K562 (cell line): Measurements from ENCODE around the gene ADAMTS14. TPM values are rescaled to one million over a fixed set of nuclear protein-coding genes. Genes with fewer than 3 reads are reported as not detected.
A peak's percentile ranks its signal among the peaks of the same experiment; 100 is the strongest.

Experiments
- BMI1 ChIP-seq: fragments of 150-350 bp; IDR thresholded peaks from 2 replicates; pipeline ENCODE4 v1.6.1; 2014; ENCODE audit warnings: low read length
- DNMT1 ChIP-seq: fragments of 450-650 bp; IDR thresholded peaks from 2 replicates; pipeline ENCODE4 v1.6.1; 2016; ENCODE audit warnings: antibody characterized with exemption, mild to moderate bottlenecking
- HOMEZ ChIP-seq: fragments of 250-450 bp; sonication (Bioruptor Pico); IDR thresholded peaks from 2 replicates; pipeline ENCODE4 v1.4.0; 2020; ENCODE audit warnings: mild to moderate bottlenecking, moderate library complexity
- KHSRP ChIP-seq: fragments of 450-650 bp; IDR thresholded peaks from 2 replicates; pipeline ENCODE4 v1.6.1; 2017
- LCOR ChIP-seq: sonication (generic); formaldehyde crosslinking; IDR thresholded peaks from 2 replicates; pipeline ENCODE4 v1.8.0; 2022; ENCODE audit warnings: mild to moderate bottlenecking, missing genetic modification reagents
- TOE1 ChIP-seq, 2 experiments: fragments of 450-650 bp in 1 of 2; sonication (generic) in 1 of 2; formaldehyde crosslinking in 1 of 2; IDR thresholded peaks; 2 replicates each; pipeline versions ENCODE4 v1.7.1 to v1.8.0; 2016 to 2022; ENCODE audit warnings: borderline replicate concordance in 2 of 2, mild to moderate bottlenecking in 2 of 2, antibody characterized with exemption in 1 of 2, inconsistent platforms in 1 of 2, low read depth in 1 of 2, missing genetic modification reagents in 1 of 2, moderate library complexity in 1 of 2
- ZBTB9 ChIP-seq: fragments of 450-650 bp; formaldehyde crosslinking; IDR thresholded peaks from 2 replicates; pipeline ENCODE4 v1.4.0; 2020; ENCODE audit warnings: mild to moderate bottlenecking, moderate library complexity
- ZNF217 ChIP-seq: sonication (generic); formaldehyde crosslinking; IDR thresholded peaks from 2 replicates; pipeline ENCODE4 v1.8.0; 2022; ENCODE audit warnings: mild to moderate bottlenecking, missing genetic modification reagents
- ZNF407 ChIP-seq: fragments of 450-650 bp; IDR thresholded peaks from 2 replicates; pipeline ENCODE4 v1.6.1; 2016; ENCODE audit warnings: low read depth
- ZNF79 ChIP-seq: fragments of 250-450 bp; sonication (Bioruptor Pico); IDR thresholded peaks from 2 replicates; pipeline ENCODE4 v1.4.0; 2020; ENCODE audit warnings: low read depth, mild to moderate bottlenecking, moderate library complexity
- polyA plus RNA-seq, 8 experiments: library from polyadenylated mRNA; depleted of rRNA in 4 of 8; stranded (reverse) in 5 of 8; unstranded in 3 of 8; fragments of >200 nt; fragmentation: Nextera tagmentation in 2 of 8; fragmentation: Illumina TruSeq in 1 of 8; extraction: Ambion mirVana in 2 of 8; extraction: Trizol in 1 of 8; gene quantifications; 2 replicates each; pipeline versions ENCODE4 v1.2.1 to v1.2.3, GENCODE V29; 2011 to 2014; ENCODE audit warnings: inconsistent platforms in 1 of 8, missing spikeins in 1 of 8
- total RNA-seq, 7 experiments: library from RNA; depleted of rRNA in 6 of 7; stranded (reverse); fragments of >200 nt in 6 of 7; fragmentation: Illumina TruSeq in 2 of 7; extraction: Trizol in 2 of 7; gene quantifications; 2 replicates each; pipeline versions ENCODE4 v1.2.1 to v1.2.3, GENCODE V29; 2011 to 2021; ENCODE audit warnings: low replicate concordance in 1 of 7
- TF ChIP-seq, protein P1 (sequence below): fragments of 450-650 bp; IDR thresholded peaks from 2 replicates; pipeline ENCODE4 v1.6.1; 2016; ENCODE audit warnings: missing biosample characterization, missing genetic modification characterization

ADAMTS14 gene
- total and polyA plus RNA-seq, 9 of the 15 experiments (the other 6 are each of a cell fraction or from before 2014, with no cell fraction given): 0.04 to 37.4 (median 15.9) TPM

DNA sequence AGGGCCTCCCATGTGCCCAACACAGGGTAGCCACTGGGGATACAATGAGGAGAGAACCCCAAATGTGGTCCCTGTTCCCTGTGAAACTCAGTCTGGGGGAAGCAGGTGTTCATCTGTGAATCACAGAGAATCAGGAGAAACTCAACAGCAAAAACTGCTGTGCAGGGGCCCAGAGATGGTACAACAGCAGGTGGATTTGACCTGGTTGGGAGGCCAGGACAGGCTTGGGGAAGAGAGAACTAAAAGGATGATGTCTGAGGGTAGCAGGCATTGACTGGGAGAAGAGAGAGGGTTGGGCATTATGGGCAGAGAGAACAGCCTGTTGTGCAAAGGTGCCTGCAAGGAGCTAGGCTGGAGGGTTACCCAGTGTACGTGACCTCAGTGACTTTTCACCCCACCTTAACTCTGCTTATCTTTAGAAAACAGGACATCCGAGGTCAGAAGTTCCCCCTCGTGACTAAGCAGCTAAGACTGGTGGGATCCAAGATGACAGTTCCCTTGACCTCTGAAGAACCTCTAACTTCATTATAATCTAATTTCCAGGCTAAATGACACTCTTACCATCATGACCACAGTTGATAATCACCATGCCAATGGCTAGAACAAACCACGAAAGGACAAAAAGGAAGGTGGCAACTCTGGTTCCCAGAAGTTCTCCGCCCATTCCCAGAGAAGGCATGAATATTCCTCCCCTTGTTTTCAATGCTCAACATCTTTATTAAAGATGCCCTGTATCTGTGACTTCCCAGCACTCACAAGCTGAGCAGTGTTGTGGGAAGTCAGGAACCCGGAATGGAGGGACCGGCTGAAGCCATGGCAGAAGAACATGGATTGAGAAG, 5.1 kb upstream of the ADAMTS14 start (continued):
- TF ChIP-seq ZNF407: no peak
- TF ChIP-seq ZNF217: no peak
- 0 out of 2 replicates have a peak, but pooled peaks have one; percentile 61 for TF ChIP-seq BMI1
- TF ChIP-seq ZNF79 (CRISPR knock-in tag): peak; percentile 78
- TF ChIP-seq KHSRP: peak; percentile 73
- TF ChIP-seq LCOR (CRISPR knock-in tag): peak; percentile 86; the same call in 1 of the 2 replicates
- TF ChIP-seq ZBTB9 (CRISPR knock-in tag): peak; percentile 92; the same call in 1 of the 2 replicates
- TF ChIP-seq DNMT1: peak; percentile 77
- peak; percentile 96 for TF ChIP-seq TOE1 (IDR thresholded peaks at IDR 0.05; ENCODE audit: borderline replicate concordance)
- TF ChIP-seq TOE1 (CRISPR knock-in tag; IDR thresholded peaks at IDR 0.05; ENCODE audit: borderline replicate concordance, low read depth): no peak
- TF ChIP-seq, protein P1, sequence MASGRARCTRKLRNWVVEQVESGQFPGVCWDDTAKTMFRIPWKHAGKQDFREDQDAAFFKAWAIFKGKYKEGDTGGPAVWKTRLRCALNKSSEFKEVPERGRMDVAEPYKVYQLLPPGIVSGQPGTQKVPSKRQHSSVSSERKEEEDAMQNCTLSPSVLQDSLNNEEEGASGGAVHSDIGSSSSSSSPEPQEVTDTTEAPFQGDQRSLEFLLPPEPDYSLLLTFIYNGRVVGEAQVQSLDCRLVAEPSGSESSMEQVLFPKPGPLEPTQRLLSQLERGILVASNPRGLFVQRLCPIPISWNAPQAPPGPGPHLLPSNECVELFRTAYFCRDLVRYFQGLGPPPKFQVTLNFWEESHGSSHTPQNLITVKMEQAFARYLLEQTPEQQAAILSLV: peak; percentile 83
- TF ChIP-seq HOMEZ: 0 out of 2 replicates have a peak, but pooled peaks have one; percentile 72
